ENCODE data around the gene DBN1. TPM values are rescaled to one million over a fixed set of nuclear protein-coding genes. Genes with fewer than 3 reads are reported as not detected.

DBN1 gene
- total and polyA plus RNA-seq, 9 of the 15 experiments (the other 6 are each of a cell fraction or from before 2014, with no cell fraction given), result 0.25 to 87.2 (median 27.9) TPM

DNA sequence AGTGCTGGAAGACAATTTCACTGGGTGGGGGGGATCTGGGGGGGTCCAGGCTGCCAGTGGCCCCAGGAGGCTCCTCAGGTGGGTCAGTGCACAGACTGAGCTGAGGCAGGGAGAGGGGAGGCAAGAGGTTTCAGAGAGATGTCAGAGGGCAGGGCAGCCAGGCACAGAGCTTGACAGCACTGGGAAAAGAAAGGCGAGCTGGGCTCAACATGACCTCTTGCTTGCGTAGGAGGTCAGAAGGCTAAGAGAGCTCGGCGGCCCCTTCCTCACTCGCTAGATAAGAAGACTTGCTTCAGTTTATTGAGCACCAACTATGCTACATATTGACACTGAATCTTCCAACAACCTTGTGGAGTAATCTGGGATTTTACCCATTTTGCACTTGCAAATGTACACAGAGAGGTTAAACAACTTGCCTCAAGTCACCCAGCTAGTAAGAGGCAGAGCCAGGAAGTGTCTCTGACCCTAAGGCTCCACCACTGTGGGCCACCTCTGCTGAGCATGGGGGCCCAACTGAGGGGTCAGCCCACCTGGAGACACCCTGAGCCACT lies 20.4 kb upstream of the DBN1 start (continued):
- TF ChIP-seq RAD21 (CRISPR knock-in tag; conservative IDR thresholded peaks at IDR 0.05 in 1 of 2, IDR thresholded peaks at IDR 0.05 in 1 of 2) (no peak), ZBTB2 (IDR thresholded peaks at IDR 0.05) (no peak), ZNF518B (CRISPR knock-in tag; IDR thresholded peaks at IDR 0.05) (no peak), TEAD4 (IDR thresholded peaks at IDR 0.05; ENCODE audit: low read length) (no peak), TEAD4 (CRISPR knock-in tag; IDR thresholded peaks at IDR 0.05; ENCODE audit: borderline replicate concordance) (no peak), ESRRA (IDR thresholded peaks at IDR 0.05; ENCODE audit: borderline replicate concordance, low read depth) (no peak), PTBP1 (IDR thresholded peaks at IDR 0.05; ENCODE audit: low read depth, low read length) (0 out of 2 replicates have a peak, but pooled peaks have one; percentile 11), HNRNPUL1 (IDR thresholded peaks at IDR 0.05; ENCODE audit: low read length) (no peak)

All from K562 (cell line).